HepG2 (cell line): Measurements from ENCODE around the gene BIK. TPM values are rescaled to one million over a fixed set of nuclear protein-coding genes. Genes with fewer than 3 reads are reported as not detected.

ENCODE experiments used
- ATAC-seq: fragments of 200-7000 bp; cut with Tn5 transposase; 3 replicates; pipeline ENCODE4 v1.9.1; 2020; ENCODE audit warnings: mild to moderate bottlenecking, moderate library complexity
- BruUV-seq: library from RNA; stranded (reverse); fragments of 400-500 nt; replicated peaks from 2 replicates; lab custom pipeline; 2021; lab: Mats Ljungman, UMichigan
- CTCF ChIA-PET: fragments of 300-600 bp; formaldehyde crosslinking; extraction: SDS; loops from one replicate; lab custom pipeline; 2021; ENCODE audit warnings: low total read pairs, inconsistent platforms, low intra/inter-chr PET ratio; lab: Yijun Ruan, JAX
- POLR2A ChIA-PET: fragments of 350-600 bp; sonication (Branson Sonifier 250); formaldehyde crosslinking; loops from one replicate; lab custom pipeline; 2020; ENCODE audit warnings: antibody characterized with exemption, inconsistent platforms; lab: Yijun Ruan, JAX
- DNase-seq: peaks from one replicate; pipeline ENCODE4 v3.0.0-alpha.2; 2015; ENCODE audit warnings: low spot score
- FAIRE-seq: peaks from 3 replicates; lab custom pipeline; 2011; peaks lifted over from hg19 to GRCh38; lab: Jason Lieb, UNC
- H2AFZ ChIP-seq: one replicate; pipeline ENCODE4 v1.6.1; 2011; ENCODE audit warnings: low read length, inconsistent platforms
- H3K27ac ChIP-seq: fragments of 300-600 bp; 3 replicates; pipeline ENCODE4 v1.8.0; 2011; ENCODE audit warnings: mixed run types, mild to moderate bottlenecking, mixed read lengths, low read length, inconsistent platforms; ENCODE audit not compliant: insufficient read depth; ENCODE audit errors: extremely low read length
- H3K27me3 ChIP-seq, 2 experiments: fragments of 200-600 bp in 1 of 2; 2 replicates in 1 of 2; 3 replicates in 1 of 2; pipeline versions ENCODE4 v1.6.0 to v1.8.0; 2011; ENCODE audit warnings: low read length in 2 of 2, mild to moderate bottlenecking in 2 of 2, moderate library complexity in 2 of 2, inconsistent platforms in 1 of 2; ENCODE audit not compliant: insufficient read depth in 2 of 2, control insufficient read depth in 1 of 2
- H3K36me3 ChIP-seq, 2 experiments: fragments of 200-600 bp in 1 of 2; replicated peaks in 1 of 2; 2 replicates in 1 of 2; 3 replicates in 1 of 2; pipeline versions ENCODE4 v1.5.1 to v1.8.0; 2011; ENCODE audit warnings: low read length in 2 of 2, inconsistent platforms in 1 of 2; ENCODE audit not compliant: insufficient read depth in 2 of 2, control insufficient read depth in 1 of 2
- H3K4me1 ChIP-seq: 2 replicates; pipeline ENCODE4 v1.5.1; 2012; ENCODE audit warnings: low read length, inconsistent platforms; ENCODE audit not compliant: insufficient read depth
- H3K4me2 ChIP-seq: 2 replicates; pipeline ENCODE4 v1.6.0; 2011; ENCODE audit warnings: low read depth, low read length, inconsistent platforms
- H3K4me3 ChIP-seq, 3 experiments: fragments of 200-600 bp in 1 of 3; sonication (generic), shearing (Covaris generic) in 1 of 3; replicated peaks in 1 of 3; 2 replicates each; pipeline ENCODE4 v1.5.1; 2011 to 2016; ENCODE audit warnings: low read length in 3 of 3, inconsistent platforms in 2 of 3, low read depth in 2 of 3, mild to moderate bottlenecking in 2 of 3, control low read depth in 1 of 3, mixed read lengths in 1 of 3; ENCODE audit not compliant: insufficient read depth in 1 of 3
- H3K79me2 ChIP-seq: one replicate; pipeline ENCODE4 v1.6.1; 2011; ENCODE audit warnings: low read length, inconsistent platforms; ENCODE audit not compliant: insufficient read depth
- H3K9ac ChIP-seq: 2 replicates; pipeline ENCODE4 v1.6.0; 2011; ENCODE audit warnings: mild to moderate bottlenecking, low read depth, low read length, inconsistent platforms; ENCODE audit not compliant: insufficient read depth
- H3K9me3 ChIP-seq: 2 replicates; pipeline ENCODE4 v1.5.1; 2012; ENCODE audit warnings: mild to moderate bottlenecking, low read length
- H4K20me1 ChIP-seq: 2 replicates; pipeline ENCODE4 v1.6.0; 2011; ENCODE audit warnings: inconsistent platforms, mild to moderate bottlenecking, low read length, moderate library complexity; ENCODE audit not compliant: insufficient read depth
- EEA1 ChIP-seq: sonication (generic); formaldehyde crosslinking; IDR thresholded peaks from 2 replicates; pipeline ENCODE4 v1.5.1; 2020; ENCODE audit warnings: mild to moderate bottlenecking, missing genetic modification reagents, borderline replicate concordance
- HDAC1 ChIP-seq: sonication (generic); formaldehyde crosslinking; IDR thresholded peaks from 2 replicates; pipeline ENCODE4 v1.5.1; 2020; ENCODE audit warnings: mild to moderate bottlenecking, missing genetic modification reagents
- PAX8 ChIP-seq: sonication (generic); formaldehyde crosslinking; IDR thresholded peaks from 2 replicates; pipeline ENCODE4 v1.8.0; 2022; ENCODE audit warnings: mild to moderate bottlenecking, missing genetic modification reagents, borderline replicate concordance
- PCBP1 ChIP-seq: fragments of 200-400 bp; formaldehyde crosslinking; IDR thresholded peaks from 2 replicates; pipeline ENCODE4 v1.6.1; 2017; ENCODE audit warnings: mild to moderate bottlenecking, low read depth, low read length, borderline replicate concordance
- SCMH1 ChIP-seq: sonication (generic); formaldehyde crosslinking; IDR thresholded peaks from 2 replicates; pipeline ENCODE4 v1.9.0; 2021; ENCODE audit warnings: missing genetic modification reagents, mild to moderate bottlenecking, borderline replicate concordance
- SP5 ChIP-seq: IDR thresholded peaks from 2 replicates; pipeline ENCODE4 v1.6.1; 2016; ENCODE audit warnings: low read depth, borderline replicate concordance
- TFDP1 ChIP-seq: IDR thresholded peaks from 2 replicates; pipeline ENCODE4 v1.6.1; 2016; ENCODE audit warnings: missing compliant biosample characterization, missing genetic modification reagents, borderline replicate concordance
- ZNF143 ChIP-seq: sonication (generic); formaldehyde crosslinking; IDR thresholded peaks from 2 replicates; pipeline ENCODE4 v1.4.0; 2020; ENCODE audit warnings: missing genetic modification reagents
- ZNF253 ChIP-seq: sonication (generic); formaldehyde crosslinking; IDR thresholded peaks from 2 replicates; pipeline ENCODE4 v1.8.0; 2022; ENCODE audit warnings: mild to moderate bottlenecking, missing genetic modification reagents, borderline replicate concordance
- ZNF3 ChIP-seq: IDR thresholded peaks from 2 replicates; pipeline ENCODE4 v1.7.0; 2017; ENCODE audit warnings: inconsistent platforms
- ZNF510 ChIP-seq: sonication (generic); formaldehyde crosslinking; IDR thresholded peaks from 2 replicates; pipeline ENCODE4 v1.4.0; 2020; ENCODE audit warnings: low read depth, mild to moderate bottlenecking, missing genetic modification reagents
- ZNF770 ChIP-seq: sonication (generic); formaldehyde crosslinking; IDR thresholded peaks from 2 replicates; pipeline ENCODE4 v1.5.0; 2020; ENCODE audit warnings: mild to moderate bottlenecking, missing genetic modification reagents
- WGBS: methylation state at CpG from one replicate; pipeline ENCODE4 v1.1.6; 2017; ENCODE audit warnings: low lambda C conversion rate; 5-methylcytosine and 5-hydroxymethylcytosine counted together
- in situ Hi-C: cut with HindIII; loops from 2 replicates; pipeline ENCODE4 v1.10.0; 2017; ENCODE audit warnings: low pct_unique_long_range_greater_than_20kb; ENCODE audit not compliant: extremely low pct_ligation_motif_present
- intact Hi-C: fragments of 100-400 bp; cut with micrococcal nuclease; formaldehyde crosslinking; loops from one replicate; pipeline ENCODE4 v1.10.0; 2022; ENCODE audit not compliant: unreplicated experiment
- polyA plus RNA-seq, 8 experiments: library from polyadenylated mRNA; depleted of rRNA in 3 of 8; stranded (reverse) in 7 of 8; unstranded in 1 of 8; fragments of >200 nt; fragmentation: Illumina TruSeq in 4 of 8; extraction: Trizol in 4 of 8; gene quantifications; 2 replicates each; pipeline versions ENCODE4 v1.2.1 to v1.2.3, GENCODE V29; 2011 to 2016; ENCODE audit warnings: low read depth in 4 of 8, missing spikeins in 1 of 8, mixed read lengths in 1 of 8; ENCODE audit not compliant: insufficient read depth in 1 of 8
- total RNA-seq, 5 experiments: library from RNA; depleted of rRNA; stranded (reverse); fragments of >200 nt; fragmentation: Illumina TruSeq; extraction: Trizol; gene quantifications; 2 replicates each; pipeline ENCODE4 v1.2.3, GENCODE V29; 2016; ENCODE audit warnings: low read depth in 1 of 5

The BIK gene
- total and polyA plus RNA-seq, 2 of the 13 experiments (the other 11 are each of a cell fraction or from before 2014, with no cell fraction given), result 0.54 to 0.80 TPM

- Histone ChIP-seq H3K4me1 (peaks cover 28% of the 10 kb centered on the region), H4K20me1 (no peaks in the 10 kb centered on the region), H3K4me3 (no peak overlapping the region), H3K9me3 (no peaks in the 10 kb centered on the region), H3K27me3 (no peaks in the 10 kb centered on the region; a peak in 1 of 5 replicates), H3K36me3 (no peaks in the 10 kb centered on the region), H3K9ac (no peak overlapping the region), H3K27ac (no peak overlapping the region), H3K4me2 (peak overlapping the region; percentile 61; the same call in 1 of the 2 replicates), H2AFZ (no peak overlapping the region), H3K79me2 (no peaks in the 10 kb centered on the region)
- ATAC-seq (no peak), FAIRE-seq (no peak), DNase-seq (no peak)
- no peak for TF ChIP-seq PAX8 (CRISPR knock-in tag)
- TF ChIP-seq EEA1, result no peak
- TF ChIP-seq HDAC1 (CRISPR knock-in tag), result no peak
- peak; percentile 56; the same call in 1 of the 2 replicates for TF ChIP-seq ZNF3 (CRISPR knock-in tag)
- in situ Hi-C loops, result no loop called here
- 54% methylated on average over 5 of the region's 7 CpGs for WGBS
- intact Hi-C loops, result no loop called here
- ChIA-PET POLR2A (interaction anchor here (1.3 kb wide), 1 partner anchor 15 kb away, joined by 4 read pairs; no protein-coding TSS in a partner anchor), CTCF (no interaction called here)
- BruUV-seq, result no TSS peak
Measured at GRCh38 chr22:43118953-43119458, 8.5 kb downstream of the BIK start.

GRCh38 chr22:43126501-43127165 lies 16.1 kb downstream of the BIK start:
- Histone ChIP-seq H3K79me2 (no peaks in the 10 kb centered on the region), H4K20me1 (no peaks in the 10 kb centered on the region), H3K9me3 (no peaks in the 10 kb centered on the region), H3K27me3 (no peaks in the 10 kb centered on the region), H3K9ac (peak overlapping the region; percentile 24; the same call in 1 of the 2 replicates), H2AFZ (no peak overlapping the region), H3K4me3 (peak overlapping the region in 1 of 3 experiments; percentile 57; a peak in 2 of 6 replicates), H3K36me3 (peaks cover 0 to 2% of the 10 kb centered on the region in 2 experiments; a peak in 1 of 5 replicates), H3K4me2 (peak overlapping the region; percentile 88), H3K4me1 (peaks cover 31% of the 10 kb centered on the region), H3K27ac (no peak overlapping the region)
- in situ Hi-C loops, result no loop called here
- FAIRE-seq, result no peak
- intact Hi-C loops, result loop anchor here (2.0 to 5.0 kb wide), 2 partner anchors 16 to 34 kb away; partner anchors contain the start of gene BIK
- ChIA-PET CTCF (no interaction called here), POLR2A (interaction anchor here (0.6 to 2.0 kb wide), 8 partner anchors 16 to 474 kb away, joined by 3 to 13 read pairs (median 3); partner anchors contain the start of genes BIK, MCAT and TTLL12)
- peak; percentile 65 for DNase-seq
- ATAC-seq, result peak; percentile 79
- BruUV-seq, result no TSS peak
- WGBS, result 25% methylated on average over 3 of the region's 5 CpGs
- no peak for TF ChIP-seq ZNF253 (CRISPR knock-in tag)
- TF ChIP-seq ZNF510 (CRISPR knock-in tag), result no peak
- no peak for TF ChIP-seq ZNF770
- 0 out of 2 replicates have a peak, but pooled peaks have one; percentile 31 for TF ChIP-seq PCBP1
- no peak for TF ChIP-seq SP5 (CRISPR knock-in tag)
- TF ChIP-seq SCMH1 (CRISPR knock-in tag), result no peak
- TF ChIP-seq ZNF143 (CRISPR knock-in tag), result no peak
- TF ChIP-seq TFDP1 (CRISPR knock-in tag), result no peak
